ENCODE data around the gene FADS6.

FADS6 gene

GRCh38 chr17:74850310-74850709 is 43.1 kb downstream of the FADS6 start:
- DNase-seq = no peak

- DNase-seq = no peak
These were observed 44.6 kb downstream of the FADS6 start for GRCh38 chr17:74848656-74849399.

GRCh38 chr17:74846621-74847020 is 46.8 kb downstream of the FADS6 start:
- DNase-seq = no peak

GRCh38 chr17:74843352-74843627 is 50.1 kb downstream of the FADS6 start:
- no peak for DNase-seq

- DNase-seq = no peak
These were observed 50.7 kb downstream of the FADS6 start for GRCh38 chr17:74842599-74843351.

- no peak for DNase-seq
These were observed 51.3 kb downstream of the FADS6 start for GRCh38 chr17:74842146-74842598.

GRCh38 chr17:74840989-74841666 is 52.3 kb downstream of the FADS6 start:
- no peak for DNase-seq

GRCh38 chr17:74839990-74840852 is 53.2 kb downstream of the FADS6 start:
- no peak for DNase-seq

GRCh38 chr17:74838274-74838673 is 55.2 kb downstream of the FADS6 start:
- no peak for DNase-seq

GRCh38 chr17:74836691-74837467 is 56.6 kb downstream of the FADS6 start:
- DNase-seq = no peak

GRCh38 chr17:74836191-74836590 is 57.2 kb downstream of the FADS6 start:
- no peak for DNase-seq

- DNase-seq = no peak
These were observed 59.7 kb downstream of the FADS6 start for GRCh38 chr17:74833501-74834377.

- DNase-seq = no peak
These were observed 61.0 kb downstream of the FADS6 start for GRCh38 chr17:74832421-74832820.

GRCh38 chr17:74831444-74832146 is 61.8 kb downstream of the FADS6 start:
- DNase-seq = no peak

GRCh38 chr17:74830861-74831260 is 62.6 kb downstream of the FADS6 start:
- DNase-seq = no peak

- DNase-seq = no peak
These were observed 65.6 kb downstream of the FADS6 start for GRCh38 chr17:74827800-74828199.
